NCI-H2196 treated with DMSO at 0.1 percent for 48 hours (cell line): ENCODE results near the gene ANO1.
"Not testable (repeated sequence)": the region's sequence is repeated elsewhere in the genome, so short reads cannot be mapped to it uniquely, and the experiment has no call there.

Experiments
- DNase-seq: peaks from one replicate; lab custom pipeline; 2025; ENCODE audit not compliant: unreplicated experiment; lab: John Stamatoyannopoulos, UW

The ANO1 gene

DNA sequence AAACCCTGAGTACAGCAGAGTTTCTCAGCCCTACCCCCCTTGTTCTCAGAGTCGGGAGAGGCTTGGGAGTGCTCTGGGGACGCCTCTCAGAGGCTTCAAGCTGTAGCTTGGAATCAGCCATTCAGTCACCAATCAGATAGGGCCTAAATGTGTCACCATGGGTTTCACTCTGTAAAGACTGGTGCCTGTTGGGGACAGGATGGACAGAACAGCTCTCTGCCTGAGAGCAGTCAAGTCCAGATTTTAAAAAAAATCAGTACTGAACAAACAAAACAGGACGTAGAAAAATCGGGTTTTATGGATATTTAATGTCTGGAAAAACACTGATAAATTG lies 126.3 kb downstream of the ANO1 start:
- no peak for DNase-seq

DNA sequence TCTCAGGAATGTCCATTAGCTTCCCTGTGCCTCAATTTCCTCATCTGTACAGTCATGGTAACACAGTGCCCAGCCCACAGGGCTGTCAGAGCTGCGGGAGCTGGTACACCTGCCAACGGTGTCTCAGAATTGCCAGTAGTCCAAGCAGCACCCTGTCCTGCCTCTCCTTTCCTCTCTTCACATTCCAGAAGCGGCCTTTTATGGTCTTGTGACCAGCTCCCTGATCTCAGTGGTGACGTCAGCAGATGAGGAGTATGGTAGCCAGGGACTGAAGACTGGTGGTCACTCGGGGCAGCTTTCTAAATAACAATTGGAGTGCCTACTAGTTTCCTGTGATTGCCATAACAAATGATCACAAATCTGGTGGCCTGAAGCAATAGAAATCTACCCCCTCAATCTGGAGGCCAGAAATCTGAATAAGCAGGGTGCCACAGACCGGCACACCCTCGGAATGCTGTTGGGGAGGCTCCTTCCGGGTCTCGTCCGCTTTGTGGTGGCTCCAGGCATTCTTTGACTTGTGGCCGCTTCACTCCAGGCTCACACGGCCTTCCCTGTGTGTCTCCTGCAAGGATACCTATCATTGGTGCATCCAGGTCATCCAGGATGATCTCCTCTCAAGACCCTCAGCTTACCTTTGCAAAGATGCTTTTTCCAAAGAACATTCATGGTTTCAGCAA lies 127.1 kb downstream of the ANO1 start:
- DNase-seq, result no peak

DNA sequence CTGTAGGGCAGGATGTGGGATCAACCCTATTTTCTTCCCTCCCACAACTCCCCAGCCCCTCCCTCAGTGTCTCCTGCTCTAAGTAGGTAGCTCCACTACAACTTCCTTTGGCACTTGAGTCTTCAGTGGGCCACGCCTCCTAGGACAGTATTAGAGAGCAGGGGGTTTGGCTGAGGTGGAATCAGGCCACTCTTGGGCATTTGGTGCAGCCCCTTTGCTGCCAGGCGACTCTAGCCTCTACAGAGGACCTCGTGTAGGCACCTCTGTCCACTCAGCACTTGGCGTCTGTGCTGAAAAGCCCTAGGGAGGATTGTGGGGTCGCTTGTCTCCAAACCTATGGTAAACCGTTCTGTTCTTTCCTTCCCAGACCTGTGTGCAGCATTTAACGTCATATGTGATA lies 127.6 kb downstream of the ANO1 start:
- DNase-seq, result no peak

DNA sequence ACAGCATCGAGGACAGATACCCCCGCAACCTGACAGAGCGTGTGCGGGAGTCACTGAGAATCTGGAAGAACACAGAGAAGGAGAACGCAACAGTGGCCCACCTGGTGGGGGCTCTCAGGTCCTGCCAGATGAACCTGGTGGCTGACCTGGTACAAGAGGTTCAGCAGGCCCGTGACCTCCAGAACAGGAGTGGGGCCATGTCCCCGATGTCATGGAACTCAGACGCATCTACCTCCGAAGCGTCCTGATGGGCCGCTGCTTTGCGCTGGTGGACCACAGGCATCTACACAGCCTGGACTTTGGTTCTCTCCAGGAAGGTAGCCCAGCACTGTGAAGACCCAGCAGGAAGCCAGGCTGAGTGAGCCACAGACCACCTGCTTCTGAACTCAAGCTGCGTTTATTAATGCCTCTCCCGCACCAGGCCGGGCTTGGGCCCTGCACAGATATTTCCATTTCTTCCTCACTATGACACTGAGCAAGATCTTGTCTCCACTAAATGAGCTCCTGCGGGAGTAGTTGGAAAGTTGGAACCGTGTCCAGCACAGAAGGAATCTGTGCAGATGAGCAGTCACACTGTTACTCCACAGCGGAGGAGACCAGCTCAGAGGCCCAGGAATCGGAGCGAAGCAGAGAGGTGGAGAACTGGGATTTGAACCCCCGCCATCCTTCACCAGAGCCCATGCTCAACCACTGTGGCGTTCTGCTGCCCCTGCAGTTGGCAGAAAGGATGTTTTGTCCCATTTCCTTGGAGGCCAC lies 128.3 kb downstream of the ANO1 start:
- no peak for DNase-seq

DNA sequence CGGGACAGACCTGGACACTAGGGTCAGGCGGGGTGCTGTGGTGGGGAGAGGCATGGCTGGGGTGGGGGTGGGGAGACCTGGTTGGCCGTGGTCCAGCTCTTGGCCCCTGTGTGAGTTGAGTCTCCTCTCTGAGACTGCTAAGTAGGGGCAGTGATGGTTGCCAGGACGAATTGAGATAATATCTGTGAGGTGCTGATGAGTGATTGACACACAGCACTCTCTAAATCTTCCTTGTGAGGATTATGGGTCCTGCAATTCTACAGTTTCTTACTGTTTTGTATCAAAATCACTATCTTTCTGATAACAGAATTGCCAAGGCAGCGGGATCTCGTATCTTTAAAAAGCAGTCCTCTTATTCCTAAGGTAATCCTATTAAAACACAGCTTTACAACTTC lies 128.9 kb downstream of the ANO1 start:
- DNase-seq, result no peak

DNA sequence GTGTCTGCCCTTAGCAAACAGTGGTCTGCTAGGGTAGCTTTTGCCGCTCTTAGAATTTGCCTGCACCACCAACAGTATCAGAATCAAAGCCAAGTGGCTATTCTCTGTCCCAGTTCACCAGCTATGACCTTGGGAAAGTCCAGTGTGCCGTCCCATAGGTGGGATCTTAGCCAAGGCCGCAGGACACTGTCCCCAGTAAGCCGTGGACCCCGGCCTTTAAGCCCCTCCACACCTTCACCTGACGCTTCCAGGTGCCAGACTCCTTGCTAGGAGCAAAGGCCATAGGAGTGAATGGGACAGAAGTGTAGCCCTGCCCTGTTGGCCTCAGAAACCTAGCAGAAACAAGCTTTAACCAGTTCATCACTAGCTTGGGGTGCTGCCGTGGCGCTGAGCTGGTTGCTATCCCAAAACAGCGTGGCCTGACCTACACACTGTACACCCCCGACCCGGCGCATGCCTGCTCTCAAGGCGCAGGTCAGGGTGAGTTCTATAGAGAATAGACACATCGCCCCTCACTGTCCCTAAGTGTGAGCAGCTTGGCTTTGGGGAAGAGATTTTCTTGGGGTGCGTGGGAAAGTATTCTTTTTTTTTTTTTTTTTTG lies 129.5 kb downstream of the ANO1 start:
- no peak for DNase-seq

DNA sequence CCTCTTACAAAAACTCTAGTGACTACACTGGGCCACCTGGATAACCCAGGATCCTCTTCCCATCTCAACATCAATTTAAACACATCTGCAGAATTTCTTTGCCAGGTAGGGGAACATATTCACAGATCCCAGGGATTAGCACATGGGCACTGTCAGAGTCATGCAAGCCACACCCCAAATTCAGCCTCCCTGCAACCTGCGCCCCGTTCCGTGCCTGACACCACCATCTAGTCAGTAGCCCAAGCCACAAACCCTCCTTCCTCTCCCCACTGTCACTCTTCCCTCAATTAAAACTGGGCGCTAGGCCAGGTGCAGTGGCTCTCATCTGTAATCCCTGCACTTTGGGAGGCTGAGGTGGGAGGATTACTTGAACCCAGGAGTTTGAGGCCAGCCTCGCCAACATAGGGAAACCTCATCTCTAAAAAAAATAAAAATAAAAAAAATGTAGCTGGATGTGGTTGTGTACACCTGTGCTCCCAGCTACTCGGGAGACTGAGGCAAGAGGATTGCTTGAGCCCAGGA lies 131.3 kb downstream of the ANO1 start:
- DNase-seq, result no peak

DNA sequence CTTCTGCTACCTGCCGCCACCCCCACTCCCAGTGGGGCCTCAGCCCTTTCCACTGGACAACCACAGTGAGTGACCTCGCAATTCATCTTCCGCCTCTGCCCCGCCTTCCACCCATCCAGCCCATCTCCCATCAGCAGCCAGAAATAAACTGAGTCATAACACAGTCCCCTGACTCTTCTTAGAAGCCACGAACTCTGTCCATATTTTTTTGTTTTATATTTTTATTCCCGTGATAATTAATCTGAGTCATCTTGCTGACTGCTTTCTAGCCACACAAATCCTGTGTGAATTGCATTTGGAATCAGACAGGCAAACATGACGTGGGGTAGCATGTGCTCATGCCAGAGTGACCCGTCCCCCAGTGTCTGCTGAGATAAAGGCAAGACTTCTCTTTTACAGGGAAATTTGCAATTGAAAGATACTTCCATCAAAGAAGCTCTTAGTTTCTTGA lies 132.0 kb downstream of the ANO1 start:
- DNase-seq, result no peak

DNA sequence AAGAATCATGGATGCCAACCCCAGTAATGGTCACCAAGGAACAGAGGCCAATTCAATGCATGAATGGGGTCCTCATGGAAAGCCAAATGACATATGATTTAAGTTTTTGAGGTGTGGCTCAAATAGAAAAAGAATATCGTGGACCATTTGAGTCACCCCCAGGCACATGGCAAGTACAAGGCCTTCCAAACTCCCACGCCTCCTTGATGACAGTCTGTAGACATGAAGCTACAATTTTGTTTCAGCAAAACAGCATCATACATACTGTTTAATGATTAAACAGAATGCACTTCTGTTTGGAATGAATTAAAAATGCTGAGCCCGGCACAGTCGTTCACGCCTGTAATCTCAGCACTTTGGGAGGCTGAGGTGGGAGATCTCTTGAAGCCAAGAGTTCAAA lies 132.4 kb downstream of the ANO1 start:
- no peak for DNase-seq

DNA sequence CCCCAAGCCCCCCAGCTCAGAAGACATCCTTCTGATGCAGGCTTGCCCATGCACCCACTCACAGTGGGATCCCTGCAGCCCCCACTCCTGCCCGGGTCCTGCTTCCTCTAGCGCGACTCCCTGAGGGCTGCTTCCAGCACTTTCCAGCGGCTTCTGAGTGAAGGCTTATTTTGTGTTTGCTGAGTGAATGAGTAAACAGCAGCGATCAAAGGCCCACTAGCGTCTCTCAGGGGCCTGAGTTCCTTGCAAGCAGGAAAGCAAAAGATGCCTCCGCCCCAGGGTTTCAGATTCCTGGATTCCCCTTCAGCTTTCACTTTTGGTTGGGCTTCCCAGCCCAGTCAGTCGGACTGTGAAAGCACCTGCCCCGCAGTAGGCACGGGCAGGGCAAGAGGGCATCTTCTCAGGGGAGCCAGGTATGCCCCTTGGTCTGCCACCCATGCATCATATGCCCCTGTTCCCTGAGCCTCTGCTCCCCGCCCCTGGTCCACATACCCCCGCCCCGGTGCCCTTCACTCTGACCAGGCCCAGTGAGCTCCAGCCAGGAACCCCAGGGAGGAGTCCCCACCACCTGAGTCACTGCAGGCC lies 134.2 kb downstream of the ANO1 start:
- DNase-seq, result no peak

DNA sequence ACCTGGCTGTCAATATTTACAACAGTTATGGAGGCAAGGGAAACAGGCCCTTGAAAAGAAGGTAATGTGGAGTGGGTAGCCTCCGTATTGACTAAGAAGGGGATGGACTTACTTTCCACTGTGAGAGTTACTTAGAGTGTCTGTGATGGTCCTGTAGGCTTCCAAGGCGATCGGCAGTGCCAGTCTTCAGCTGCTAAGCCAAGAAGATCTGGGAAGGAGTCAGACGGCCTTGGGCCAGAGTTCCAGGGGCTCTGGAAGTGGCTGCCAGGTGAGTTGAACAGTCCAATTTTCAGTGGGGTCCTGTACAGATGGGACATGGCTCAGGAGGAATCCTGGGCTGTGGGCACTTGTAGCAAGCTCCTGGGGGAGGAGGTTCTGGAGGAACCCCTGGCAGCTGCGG lies 139.3 kb downstream of the ANO1 start:
- not testable (repeated sequence) for DNase-seq

DNA sequence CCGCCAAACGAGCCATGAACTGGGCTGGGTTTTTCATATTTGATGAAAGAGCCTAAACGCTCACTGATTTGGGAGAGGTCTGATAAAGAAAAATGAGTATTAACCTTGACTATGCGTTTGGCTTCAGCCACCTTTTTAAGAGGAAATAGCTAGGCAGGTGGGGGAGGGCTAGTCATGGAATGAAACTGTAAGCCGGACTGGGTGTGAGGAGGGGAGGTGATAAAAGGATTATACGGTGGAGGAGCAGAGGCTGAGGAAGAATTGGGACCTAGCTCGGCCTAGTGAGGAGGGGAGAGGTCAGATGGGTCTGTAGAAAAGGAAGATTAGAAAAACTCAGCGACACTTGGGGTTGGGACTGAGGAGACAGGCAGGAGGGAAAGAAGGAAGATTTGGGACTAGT lies 140.0 kb downstream of the ANO1 start:
- not testable (repeated sequence) for DNase-seq

DNA sequence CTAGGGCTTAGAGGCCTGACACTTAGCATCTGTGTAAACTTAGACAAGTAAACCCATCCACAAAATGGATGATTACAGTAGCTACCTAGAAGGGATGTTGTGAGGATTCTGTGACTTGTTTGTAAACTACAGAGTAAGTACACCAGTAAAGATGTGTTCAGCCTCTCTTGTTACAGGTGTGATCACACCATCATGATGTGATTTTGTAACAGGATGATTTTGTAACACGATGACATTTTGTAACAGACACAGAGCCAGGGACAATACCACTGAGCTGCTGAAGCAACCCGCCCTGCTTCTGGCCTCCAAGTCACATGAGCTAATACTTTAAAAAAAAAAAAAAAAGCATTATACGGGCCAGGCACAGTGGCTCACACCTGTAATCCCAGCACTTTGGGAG lies 142.0 kb downstream of the ANO1 start:
- no peak for DNase-seq

DNA sequence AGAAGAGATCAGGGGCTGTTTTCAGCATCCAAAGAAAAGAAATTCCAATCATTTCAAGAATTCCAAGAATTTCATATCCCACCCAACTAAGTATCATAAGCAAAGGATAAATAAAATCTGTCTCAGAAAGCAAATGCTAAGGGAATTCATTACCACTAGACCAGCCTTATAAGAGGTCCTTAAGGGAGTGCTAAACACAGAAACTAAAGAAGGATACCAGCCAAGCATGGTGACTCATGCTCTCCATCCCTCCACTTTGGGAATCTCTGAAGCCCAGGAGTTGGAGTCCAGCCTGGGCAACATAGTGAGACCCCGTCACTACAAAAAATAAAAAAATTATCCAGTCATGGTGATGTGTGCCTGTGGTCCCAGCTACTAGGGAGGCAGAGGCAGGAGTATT lies 142.8 kb downstream of the ANO1 start:
- DNase-seq, result no peak

DNA sequence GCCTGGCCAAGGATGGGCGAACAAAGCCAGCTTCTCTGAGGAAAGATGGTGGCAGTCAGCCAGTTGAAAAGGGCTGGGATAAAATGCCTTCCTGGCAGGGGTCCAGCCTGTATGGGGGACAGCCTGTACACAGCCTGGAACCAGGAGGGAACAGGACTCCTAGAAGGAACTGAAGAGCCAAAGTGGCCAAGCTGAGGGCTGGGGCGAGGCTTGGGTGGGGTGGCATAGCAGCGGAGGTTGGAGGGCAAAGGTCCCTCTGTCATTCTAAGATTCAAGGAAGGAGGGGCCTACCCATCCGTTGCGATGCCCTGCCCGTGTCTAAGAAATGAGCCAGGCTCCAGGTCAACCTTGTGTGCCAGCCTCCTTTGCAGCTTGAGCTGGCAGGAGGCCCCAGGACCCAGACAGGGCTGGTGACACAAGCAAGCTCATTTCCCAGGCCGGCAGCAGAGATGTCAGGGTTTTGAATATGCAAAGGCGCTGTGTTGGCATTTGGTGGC lies 147.6 kb downstream of the ANO1 start:
- DNase-seq, result no peak

DNA sequence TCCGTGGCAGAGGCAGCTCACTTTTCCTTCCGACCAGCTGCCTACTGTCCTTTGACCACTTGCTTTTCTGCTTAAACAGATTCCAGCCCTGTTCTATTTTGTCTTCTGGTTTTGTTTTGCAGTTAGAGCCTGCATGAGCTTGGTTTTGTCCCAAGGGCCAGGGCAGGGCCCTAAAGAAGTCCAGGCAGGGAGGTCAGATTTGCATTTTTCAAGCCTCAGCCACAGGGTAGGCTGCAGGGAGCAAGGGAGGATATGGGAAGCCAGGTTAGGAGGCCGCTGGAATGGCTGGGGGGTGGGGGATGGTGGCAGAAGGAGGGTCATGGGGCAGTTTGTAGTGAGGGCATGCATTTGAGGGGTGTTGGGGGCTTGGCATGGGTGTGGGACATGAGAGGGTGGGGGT lies 148.1 kb downstream of the ANO1 start:
- no peak for DNase-seq

DNA sequence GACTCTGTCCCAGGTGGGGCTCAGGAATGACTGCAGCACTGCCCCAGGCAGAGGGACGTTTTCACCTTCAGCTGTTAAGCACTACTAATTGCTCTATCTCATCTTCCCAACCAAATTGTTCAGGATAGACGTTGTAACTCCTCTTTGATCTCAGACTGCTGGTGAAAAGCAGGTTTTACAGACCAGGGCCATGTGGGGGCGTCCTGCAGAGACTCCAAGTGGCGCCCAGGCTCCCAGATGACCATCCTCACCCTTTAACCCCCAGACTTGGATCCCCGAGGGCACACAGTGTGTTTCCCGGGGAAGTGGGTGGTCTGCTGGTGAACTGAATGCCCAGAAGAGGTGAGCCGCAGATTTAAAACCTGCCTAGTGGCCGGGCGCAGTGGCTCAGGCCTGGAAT lies 148.8 kb downstream of the ANO1 start:
- no peak for DNase-seq

DNA sequence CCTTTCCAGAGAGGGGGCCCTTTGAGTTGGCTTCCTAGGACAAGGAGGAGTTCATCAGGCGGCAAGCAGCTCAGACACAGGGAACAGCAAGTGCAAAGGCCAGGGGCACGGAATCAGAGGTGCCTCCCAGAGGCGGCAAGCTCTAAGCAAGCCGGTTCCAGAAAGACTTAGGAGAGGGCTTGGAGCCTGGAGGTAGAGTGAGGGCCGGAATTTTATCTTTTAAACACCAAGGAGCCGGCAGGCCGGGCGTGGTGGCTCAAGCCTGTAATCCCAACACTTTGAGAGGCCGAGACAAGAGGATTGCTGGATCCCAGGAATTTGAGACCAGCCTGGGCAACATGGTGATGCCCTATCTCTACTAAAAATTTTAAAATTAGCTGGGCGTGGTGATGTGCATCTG lies 151.6 kb downstream of the ANO1 start:
- no peak for DNase-seq

DNA sequence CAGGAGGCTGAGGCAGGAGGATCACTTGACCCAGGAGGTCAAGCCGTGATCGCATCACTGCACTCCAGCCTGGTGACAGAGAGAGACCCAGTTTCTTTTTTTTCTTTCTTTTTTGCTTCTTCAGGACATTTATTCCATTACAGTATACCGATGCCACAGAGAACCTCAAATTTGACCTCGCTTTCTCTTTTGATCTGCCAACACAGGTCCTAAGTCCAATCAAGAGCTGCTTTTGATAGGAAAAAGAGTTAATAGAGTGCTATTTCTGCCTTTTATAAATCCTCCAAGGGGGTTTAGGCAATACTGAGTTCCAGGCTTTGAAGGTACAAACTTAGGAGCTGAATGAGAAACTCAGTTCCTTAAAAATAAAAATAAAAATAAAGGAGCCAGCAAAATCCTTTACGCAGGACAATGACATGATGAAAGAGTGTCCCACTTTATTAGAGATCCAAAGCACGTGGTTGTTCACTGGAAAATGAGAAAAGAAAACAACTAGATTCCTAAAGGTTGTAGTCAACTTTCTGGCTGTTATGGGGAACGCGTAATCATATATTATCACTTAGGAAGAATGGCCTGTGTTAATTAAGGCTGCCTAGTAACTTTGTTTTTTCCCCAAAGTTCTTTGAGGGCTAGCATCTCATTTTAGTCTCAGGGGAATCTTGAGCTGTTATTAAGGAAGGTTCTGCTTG lies 152.2 kb downstream of the ANO1 start:
- DNase-seq, result no peak

DNA sequence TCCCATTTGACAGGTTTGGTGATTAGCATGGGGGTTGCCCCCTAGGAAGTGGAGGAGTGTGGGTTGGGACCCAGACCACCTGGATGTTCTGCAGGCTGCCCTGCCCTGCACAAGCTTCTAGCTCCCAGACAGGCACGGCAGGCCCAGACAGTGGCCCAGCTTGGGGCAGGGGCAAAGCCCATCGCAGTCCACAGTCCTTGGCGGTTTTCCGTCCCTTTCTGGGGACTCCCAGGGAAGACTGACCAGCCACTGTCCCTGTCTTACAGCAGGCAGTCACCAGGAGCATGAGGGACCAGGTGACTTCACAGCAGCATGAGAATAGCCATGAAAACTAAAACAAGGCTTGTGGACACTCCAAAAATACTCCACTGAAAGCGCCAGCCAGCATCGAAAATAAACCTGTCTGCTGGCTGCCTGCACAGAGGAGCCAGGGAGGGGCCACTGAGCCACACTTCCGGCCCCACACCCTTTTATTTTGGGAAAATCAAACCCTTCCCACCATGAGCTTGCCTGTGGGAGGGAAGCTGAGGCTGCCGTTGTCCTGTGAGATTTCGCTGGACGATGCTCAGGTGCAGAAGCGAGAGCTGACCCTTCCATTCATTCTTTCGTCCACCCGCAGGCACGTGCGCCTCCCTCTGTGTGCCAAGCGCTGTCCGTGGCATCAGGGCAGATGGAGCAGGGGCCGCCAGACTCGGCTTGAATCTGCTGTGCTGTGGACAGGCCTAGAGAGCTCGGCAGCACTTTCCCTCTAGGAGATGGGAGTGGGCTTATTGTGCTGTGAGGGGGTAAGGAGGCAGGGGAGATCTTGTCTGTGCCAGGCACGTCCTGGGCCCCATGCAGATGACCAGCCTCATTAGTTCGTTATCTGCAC lies 153.0 kb downstream of the ANO1 start:
- DNase-seq, result no peak
